Measurements from ENCODE around the gene MAN1A1.

GRCh38 chr6:119193707-119194106 is 155.9 kb downstream of the MAN1A1 start:
- TF ChIP-seq NR2C2 (CRISPR knock-in tag; IDR thresholded peaks at IDR 0.05) (no peak), ZNF416 (CRISPR knock-in tag; IDR thresholded peaks at IDR 0.05) (no peak), OVOL2 (CRISPR knock-in tag; IDR thresholded peaks at IDR 0.05; ENCODE audit: borderline replicate concordance) (no peak), ATF3 (CRISPR knock-in tag; conservative IDR thresholded peaks at IDR 0.05) (no peak)
- TF ChIP-seq, protein P1, sequence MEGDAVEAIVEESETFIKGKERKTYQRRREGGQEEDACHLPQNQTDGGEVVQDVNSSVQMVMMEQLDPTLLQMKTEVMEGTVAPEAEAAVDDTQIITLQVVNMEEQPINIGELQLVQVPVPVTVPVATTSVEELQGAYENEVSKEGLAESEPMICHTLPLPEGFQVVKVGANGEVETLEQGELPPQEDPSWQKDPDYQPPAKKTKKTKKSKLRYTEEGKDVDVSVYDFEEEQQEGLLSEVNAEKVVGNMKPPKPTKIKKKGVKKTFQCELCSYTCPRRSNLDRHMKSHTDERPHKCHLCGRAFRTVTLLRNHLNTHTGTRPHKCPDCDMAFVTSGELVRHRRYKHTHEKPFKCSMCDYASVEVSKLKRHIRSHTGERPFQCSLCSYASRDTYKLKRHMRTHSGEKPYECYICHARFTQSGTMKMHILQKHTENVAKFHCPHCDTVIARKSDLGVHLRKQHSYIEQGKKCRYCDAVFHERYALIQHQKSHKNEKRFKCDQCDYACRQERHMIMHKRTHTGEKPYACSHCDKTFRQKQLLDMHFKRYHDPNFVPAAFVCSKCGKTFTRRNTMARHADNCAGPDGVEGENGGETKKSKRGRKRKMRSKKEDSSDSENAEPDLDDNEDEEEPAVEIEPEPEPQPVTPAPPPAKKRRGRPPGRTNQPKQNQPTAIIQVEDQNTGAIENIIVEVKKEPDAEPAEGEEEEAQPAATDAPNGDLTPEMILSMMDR (IDR thresholded peaks at IDR 0.05) = no peak
- TF ChIP-seq, protein P2, sequence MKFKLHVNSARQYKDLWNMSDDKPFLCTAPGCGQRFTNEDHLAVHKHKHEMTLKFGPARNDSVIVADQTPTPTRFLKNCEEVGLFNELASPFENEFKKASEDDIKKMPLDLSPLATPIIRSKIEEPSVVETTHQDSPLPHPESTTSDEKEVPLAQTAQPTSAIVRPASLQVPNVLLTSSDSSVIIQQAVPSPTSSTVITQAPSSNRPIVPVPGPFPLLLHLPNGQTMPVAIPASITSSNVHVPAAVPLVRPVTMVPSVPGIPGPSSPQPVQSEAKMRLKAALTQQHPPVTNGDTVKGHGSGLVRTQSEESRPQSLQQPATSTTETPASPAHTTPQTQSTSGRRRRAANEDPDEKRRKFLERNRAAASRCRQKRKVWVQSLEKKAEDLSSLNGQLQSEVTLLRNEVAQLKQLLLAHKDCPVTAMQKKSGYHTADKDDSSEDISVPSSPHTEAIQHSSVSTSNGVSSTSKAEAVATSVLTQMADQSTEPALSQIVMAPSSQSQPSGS (CRISPR knock-in tag; IDR thresholded peaks at IDR 0.05; ENCODE audit: borderline replicate concordance, low read depth) = no peak
